Measurements from ENCODE around the gene PSMB9. TPM values are rescaled to one million over a fixed set of nuclear protein-coding genes. Genes with fewer than 3 reads are reported as not detected.
A peak's percentile ranks its signal among the peaks of the same experiment; 100 is the strongest.

The PSMB9 gene
- total and polyA plus RNA-seq, 11 donors, result 8.9 to 182 (median 15.7) TPM

DNA sequence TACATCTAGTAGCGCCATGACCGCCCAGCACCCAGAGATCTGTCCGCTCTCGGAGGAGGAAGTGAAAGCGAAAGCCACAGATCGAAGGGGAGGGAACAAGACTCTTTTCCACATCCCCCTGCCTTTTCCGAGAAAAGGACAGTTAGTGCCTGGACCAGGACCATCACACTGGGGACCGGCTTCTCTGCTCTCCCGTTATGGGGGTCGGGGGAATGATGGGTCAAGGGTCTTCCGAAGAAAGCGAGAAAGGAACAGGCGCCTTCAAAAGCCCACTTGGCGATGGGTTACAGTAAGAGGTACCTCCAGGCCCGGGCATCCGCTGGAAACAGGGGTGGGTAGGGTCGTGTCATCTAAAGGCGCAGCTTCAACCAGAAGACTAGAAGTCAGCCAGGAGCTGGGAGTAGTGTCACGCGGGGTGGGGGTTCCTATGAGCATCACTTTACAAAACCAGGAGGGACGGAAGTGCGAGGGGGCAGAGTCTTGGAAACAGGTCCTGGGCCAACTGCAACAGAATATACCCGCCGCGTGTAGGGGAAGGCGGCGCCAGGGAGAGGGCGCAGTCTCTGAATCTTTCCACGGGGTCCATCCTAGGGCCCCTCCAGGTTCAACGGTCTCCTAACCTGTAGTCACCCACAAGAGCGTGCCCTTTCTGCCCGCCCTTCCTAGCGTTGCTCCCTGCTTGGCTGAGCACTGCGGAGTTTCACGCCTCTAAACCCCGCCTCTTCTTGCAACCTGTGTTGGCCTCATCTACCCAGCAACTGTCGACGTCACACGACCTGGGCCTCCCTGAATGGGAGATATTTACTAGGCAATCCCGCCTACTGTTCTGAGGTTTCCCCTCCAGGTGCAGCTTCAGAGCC lies 9.8 kb upstream of the PSMB9 start, which contains the start of gene PSMB8:
TSS of gene PSMB8 (minus strand) at position 69 of the 860 bp plus-strand sequence. CDS start at position 18, 51 bp downstream.
- ATAC-seq, result peak; percentile 94 to 97 (median 96)
- TF ChIP-seq, protein P1, sequence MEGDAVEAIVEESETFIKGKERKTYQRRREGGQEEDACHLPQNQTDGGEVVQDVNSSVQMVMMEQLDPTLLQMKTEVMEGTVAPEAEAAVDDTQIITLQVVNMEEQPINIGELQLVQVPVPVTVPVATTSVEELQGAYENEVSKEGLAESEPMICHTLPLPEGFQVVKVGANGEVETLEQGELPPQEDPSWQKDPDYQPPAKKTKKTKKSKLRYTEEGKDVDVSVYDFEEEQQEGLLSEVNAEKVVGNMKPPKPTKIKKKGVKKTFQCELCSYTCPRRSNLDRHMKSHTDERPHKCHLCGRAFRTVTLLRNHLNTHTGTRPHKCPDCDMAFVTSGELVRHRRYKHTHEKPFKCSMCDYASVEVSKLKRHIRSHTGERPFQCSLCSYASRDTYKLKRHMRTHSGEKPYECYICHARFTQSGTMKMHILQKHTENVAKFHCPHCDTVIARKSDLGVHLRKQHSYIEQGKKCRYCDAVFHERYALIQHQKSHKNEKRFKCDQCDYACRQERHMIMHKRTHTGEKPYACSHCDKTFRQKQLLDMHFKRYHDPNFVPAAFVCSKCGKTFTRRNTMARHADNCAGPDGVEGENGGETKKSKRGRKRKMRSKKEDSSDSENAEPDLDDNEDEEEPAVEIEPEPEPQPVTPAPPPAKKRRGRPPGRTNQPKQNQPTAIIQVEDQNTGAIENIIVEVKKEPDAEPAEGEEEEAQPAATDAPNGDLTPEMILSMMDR (IDR thresholded peaks at IDR 0.05), result peak in 7 of 12 donors; percentile 17 to 57 (median 35)
- peak in 1 of 2 donors; percentile 85 for TF ChIP-seq POLR2A (IDR thresholded peaks at IDR 0.05)
- peak; percentile 95 to 97 (median 96) for DNase-seq
- Histone ChIP-seq H3K27ac (peak within 1 kb of the TSS; percentile 80 to 100 (median 96)), H3K4me3 (peak within 1 kb of the TSS; percentile 61 to 93 (median 81)), H3K4me1 (peaks cover 0 to 85% (median 16%) of the 10 kb centered on the region in 12 donors), H3K9me3 (no peaks in the 10 kb centered on the region), H3K36me3 (peaks cover 0 to 77% (median 64%) of the 10 kb centered on the region in 9 donors), H3K27me3 (no peaks in the 10 kb centered on the region)
- intact Hi-C loops (cut with DNase I), result loop anchor here in 4 of 10 donors (1.0 to 5.0 kb wide), 4 partner anchors 8 to 128 kb away; partner anchors contain the start of genes TAP1 (in 3 of the 4) and BRD2 (in 1 of the 4)
- WGBS, 4 donors, result 0 to 2% (median 1%) methylated on average over 38 to 40 of the region's 40 CpGs

GRCh38 chr6:32844839-32845383 lies 9.1 kb upstream of the PSMB9 start:
- no peak for ATAC-seq
- Histone ChIP-seq H3K4me3 (peak overlapping the region; percentile 61 to 93 (median 81)), H3K27me3 (no peaks in the 10 kb centered on the region), H3K27ac (peak overlapping the region; percentile 80 to 100 (median 96)), H3K9me3 (no peaks in the 10 kb centered on the region), H3K4me1 (peaks cover 0 to 87% (median 16%) of the 10 kb centered on the region in 12 donors), H3K36me3 (peaks cover 0 to 82% (median 70%) of the 10 kb centered on the region in 9 donors)
- intact Hi-C loops (cut with DNase I), result loop anchor here in 5 of 10 donors (1.0 to 5.0 kb wide), 4 partner anchors 7 to 127 kb away; partner anchors contain the start of genes TAP1 (in 4 of the 5) and BRD2 (in 1 of the 5)
- 27 to 31% (median 28%) methylated on average over 19 of the region's 19 CpGs for WGBS, 4 donors
- DNase-seq, result no peak
- TF ChIP-seq, protein P1 (IDR thresholded peaks at IDR 0.05), result no peak
- peak in 1 of 2 donors; percentile 70 for TF ChIP-seq POLR2A (IDR thresholded peaks at IDR 0.05)

- TF ChIP-seq POLR2A (IDR thresholded peaks at IDR 0.05), result no peak
- TF ChIP-seq, protein P1 (IDR thresholded peaks at IDR 0.05), result no peak
- DNase-seq, result peak in 3 of 5 donors; percentile 25 to 54 (median 33)
- H3K27ac ChIP-seq, result peak overlapping the region; percentile 80 to 100 (median 96)
- H3K9me3 ChIP-seq, result no peaks in the 10 kb centered on the region
- ATAC-seq, result peak in 1 of 4 donors; percentile 11
- no peaks in the 10 kb centered on the region for H3K27me3 ChIP-seq
- H3K36me3 ChIP-seq, result peaks cover 0 to 82% (median 70%) of the 10 kb centered on the region in 9 donors
- WGBS, 4 donors, result 57 to 64% (median 59%) methylated on average over 8 to 10 of the region's 10 CpGs
- intact Hi-C loops (cut with DNase I), result loop anchor here in 1 of 10 donors (1.0 kb wide), 1 partner anchor 8 kb away; the partner anchor contains the start of gene TAP1
- H3K4me1 ChIP-seq, result peaks cover 0 to 87% (median 16%) of the 10 kb centered on the region in 12 donors
- peak overlapping the region in 10 of 12 donors; percentile 64 to 93 (median 82) for H3K4me3 ChIP-seq
These were observed 8.6 kb upstream of the PSMB9 start for GRCh38 chr6:32845384-32845884.
